Activated CD8-positive, alpha-beta memory T cell treated with anti-CD3 and anti-CD28 coated beads for 48 hours (primary cell): ENCODE data around the gene TTLL8.

Experiments used
- DNase-seq, 3 experiments: peaks; one replicate each; pipeline ENCODE4 v3.0.0-alpha.2; 2020; ENCODE audit warnings: low read depth in 2 of 3, low spot score in 2 of 3

Gene TTLL8

DNA sequence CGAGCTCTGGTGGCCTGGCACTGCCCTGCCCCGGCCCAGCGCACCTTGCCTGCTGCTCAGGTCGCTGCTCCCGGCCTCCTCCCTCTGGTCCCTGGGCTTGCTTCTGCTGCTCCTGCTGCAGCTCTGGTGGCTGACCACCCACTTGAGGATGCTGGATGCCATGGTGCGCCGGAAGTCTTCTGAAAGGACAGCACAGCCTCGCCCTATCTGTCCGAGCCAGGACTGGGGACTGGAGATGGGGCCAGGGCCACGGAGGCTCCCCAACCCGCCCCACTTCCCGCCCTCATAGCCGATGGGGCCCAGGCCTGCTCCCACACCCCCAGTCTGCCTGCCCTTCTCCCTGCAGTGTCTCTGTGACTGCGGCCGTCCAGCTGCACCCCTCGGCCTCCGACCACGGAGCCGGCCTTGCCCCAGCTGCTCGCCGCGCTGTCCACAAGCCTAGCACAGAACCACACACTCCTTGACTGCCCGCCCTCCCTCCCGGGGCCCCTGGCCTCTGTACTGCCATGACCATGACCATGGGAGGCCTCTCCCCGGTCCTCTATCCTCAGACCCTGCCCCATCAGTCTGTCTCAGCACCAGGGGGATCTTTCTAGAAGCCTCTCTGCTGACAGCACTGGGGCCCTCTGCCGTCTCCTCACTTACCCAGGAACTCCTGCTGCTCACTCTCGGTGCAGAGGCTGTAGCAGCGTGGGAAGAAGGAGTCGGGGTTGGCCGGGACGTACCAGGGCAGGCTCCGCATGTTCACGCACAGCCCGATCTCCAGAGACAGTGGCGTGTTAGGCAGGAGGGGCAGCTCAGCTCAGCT, 12.7 kb downstream of the TTLL8 start:
- no peak for DNase-seq

- no peak for DNase-seq
Observed at GRCh38 chr22:50044485-50045118, 13.5 kb downstream of the TTLL8 start.

DNA sequence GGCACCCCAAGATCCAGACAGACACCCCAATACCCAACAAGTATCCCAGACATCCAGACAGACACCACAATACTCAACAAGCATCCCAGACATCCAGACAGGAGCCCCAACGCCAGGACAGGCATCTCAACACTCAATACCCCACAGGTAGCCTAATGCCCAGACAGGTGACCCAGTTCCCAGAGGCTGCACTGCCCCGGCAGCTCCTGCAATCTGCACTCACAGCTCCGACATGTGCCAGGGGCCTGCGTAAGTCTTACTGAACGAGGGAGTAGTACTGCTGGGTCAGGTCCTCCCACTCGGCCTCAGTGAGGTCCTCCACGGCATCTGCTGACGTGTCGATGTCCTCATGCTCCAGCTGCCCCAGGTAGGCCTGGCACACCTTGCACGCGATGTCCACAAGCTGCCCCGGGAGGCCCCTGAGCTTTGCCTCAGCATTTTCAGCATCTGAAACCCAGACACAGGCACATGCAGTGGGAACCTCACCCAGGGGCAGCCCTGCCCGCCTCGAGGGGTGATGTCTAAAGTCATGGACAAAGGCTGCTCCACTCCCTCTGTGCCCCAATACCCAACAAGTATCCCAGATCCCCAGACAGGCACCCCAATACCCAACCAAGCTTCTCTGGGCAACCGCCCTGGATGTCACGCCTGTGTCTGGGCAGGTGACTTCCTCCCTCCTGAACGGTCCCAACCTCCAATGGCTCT, 16.6 kb downstream of the TTLL8 start:
- DNase-seq, result no peak

DNA sequence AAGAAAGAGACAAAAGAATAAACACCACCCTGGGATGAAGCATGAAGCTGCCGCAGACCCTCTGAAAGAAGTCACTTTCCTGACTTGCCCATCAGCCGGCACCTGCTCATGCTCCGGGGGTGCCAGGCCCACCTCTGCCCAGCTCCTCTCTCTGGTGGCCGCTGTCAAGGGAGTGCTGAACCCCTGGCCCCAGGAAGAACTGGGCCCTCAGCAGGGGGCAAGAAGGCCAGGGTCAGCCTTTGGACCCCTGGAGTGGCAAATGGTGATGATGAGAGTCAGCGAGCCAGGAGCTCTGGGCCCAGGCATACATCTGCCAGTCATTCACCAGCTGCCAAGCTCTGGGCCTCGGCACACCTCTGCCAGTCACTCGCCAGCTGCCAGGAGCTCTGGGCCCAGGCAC, 17.4 kb downstream of the TTLL8 start:
- DNase-seq, result no peak

- no peak for DNase-seq
Observed at GRCh38 chr22:50039669-50040443, 18.2 kb downstream of the TTLL8 start.

- no peak for DNase-seq
Observed at GRCh38 chr22:50035976-50036724, 21.9 kb downstream of the TTLL8 start.

DNA sequence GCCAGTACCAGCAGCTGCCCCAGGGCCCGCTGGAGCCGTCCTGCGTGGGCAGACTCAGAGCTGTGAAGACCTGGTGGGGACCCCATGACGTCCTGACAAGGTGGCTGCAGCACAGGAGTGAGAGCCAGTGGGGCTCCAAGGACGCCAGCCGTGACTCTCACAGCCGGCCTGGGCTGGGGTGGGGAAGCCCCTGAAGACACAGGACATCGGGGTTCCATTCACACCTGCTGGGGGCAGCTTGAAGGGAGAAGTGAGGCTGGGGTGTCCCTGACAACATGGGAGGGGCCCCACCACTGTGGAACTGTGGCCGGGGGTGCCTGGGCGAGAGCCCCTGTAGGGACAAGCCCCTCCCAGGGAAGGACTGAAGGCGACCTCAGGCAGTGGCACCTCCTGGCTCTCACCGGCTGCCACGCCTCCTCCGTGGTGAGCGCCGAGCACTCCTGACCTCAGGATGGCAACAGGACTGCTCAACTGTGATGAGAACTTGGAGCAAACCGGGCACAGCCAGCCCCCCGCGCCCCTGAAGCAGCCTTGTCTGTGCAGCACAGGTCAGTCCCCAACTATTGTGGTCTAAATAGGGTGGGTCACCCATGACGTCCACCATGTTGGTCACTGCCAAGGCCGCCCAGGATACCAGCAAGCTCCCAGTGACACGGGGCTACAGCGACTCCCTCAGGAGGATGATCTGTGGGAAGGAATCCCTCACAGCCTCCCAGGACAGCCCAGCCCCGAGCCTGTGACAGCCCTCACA, 22.8 kb downstream of the TTLL8 start:
- no peak for DNase-seq

DNA sequence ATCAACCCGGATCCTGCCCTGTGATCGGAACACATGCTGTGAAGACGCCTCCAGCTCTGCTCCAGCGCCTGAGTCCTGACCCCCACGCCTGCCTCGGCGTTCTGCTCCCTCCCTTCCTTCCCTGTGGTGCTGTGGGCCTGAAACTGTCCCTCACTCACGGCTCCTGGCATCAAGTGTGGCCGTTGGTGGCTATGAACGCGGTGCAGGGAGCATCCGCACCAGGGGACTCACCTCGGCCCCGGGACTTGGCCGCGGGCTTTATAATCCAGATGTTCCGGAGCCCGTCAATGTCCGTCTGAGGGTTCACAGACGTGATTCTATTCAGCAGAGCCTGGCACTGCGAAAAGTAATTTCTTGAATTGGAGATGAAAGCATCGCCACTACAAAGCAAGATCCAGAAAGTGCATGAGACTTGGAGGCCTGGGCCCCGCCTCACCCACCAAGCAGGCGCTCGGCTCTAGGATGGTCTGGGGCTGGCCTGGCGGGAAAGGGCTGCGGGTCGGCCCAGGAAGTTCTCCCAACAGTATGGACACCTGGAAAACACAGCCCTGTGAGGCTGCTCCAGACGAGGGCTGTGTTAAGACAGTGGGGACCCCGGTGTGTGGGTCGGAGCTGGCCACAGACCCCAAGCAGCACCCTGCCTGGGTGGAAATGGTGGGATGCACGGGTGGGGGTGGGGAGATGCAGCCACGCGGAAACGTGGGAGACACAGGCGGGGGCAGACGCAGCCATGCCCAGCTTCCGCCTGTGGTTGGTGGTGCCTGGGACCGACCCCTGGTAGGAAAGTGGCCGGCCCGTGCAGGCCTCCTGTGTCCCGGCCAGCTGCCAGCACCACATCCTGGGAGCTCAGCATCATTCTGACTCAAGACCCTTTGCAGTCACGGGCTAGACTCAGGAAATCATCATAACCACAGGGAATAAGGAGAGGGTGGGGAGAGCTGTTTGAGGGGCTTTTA, 23.7 kb downstream of the TTLL8 start:
- DNase-seq, result no peak

GRCh38 chr22:50032941-50033601, 25.0 kb downstream of the TTLL8 start:
- DNase-seq, result no peak

GRCh38 chr22:50032109-50032871, 25.8 kb downstream of the TTLL8 start:
- no peak for DNase-seq

GRCh38 chr22:50031189-50032091, 26.7 kb downstream of the TTLL8 start:
- no peak for DNase-seq

DNA sequence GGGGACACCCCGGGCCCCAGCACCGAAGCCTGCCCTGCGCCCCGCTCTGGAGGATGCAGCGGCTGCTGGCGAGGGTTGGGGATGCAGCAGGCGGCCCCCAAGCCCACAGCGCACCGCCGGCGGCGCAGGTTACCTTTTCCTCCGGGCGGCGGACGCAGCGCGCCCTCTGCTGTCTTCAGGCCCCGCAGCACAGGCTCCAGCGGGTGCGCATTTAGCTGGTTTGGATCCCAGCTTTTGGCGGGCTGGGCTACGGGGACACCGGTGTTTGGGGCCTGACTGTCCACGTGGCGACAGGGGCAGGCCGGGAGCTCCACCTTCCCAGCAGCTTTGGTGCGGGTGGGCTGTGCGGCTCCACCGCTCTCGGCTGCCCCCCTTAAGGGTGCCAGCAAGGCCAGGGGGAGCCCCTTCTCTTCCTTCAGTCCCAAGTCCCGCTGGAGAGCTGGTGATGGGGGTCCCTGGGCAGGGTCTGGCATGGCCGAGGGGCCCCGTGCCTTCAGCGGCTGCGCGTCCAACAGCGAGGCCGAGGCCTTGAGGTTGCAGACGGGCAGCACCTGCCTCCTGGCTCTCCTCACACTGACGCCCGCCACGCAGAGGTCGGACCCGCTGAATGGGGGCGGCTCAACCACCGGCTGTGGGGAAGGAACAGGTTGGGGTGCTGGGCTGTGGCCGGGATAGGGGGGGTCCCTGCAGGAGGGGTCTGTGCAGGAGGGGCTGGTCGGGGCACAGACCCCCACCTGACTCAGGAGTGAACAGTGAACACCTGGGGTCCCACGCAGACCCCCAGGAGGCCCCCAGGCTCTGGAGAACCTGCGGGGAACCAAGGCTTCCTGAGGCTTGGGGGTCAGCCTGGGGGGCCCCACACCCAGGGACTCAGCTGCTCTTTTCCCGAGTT, 27.6 kb downstream of the TTLL8 start:
- peak in 2 of 3 experiments; percentile 67 to 74 for DNase-seq

DNA sequence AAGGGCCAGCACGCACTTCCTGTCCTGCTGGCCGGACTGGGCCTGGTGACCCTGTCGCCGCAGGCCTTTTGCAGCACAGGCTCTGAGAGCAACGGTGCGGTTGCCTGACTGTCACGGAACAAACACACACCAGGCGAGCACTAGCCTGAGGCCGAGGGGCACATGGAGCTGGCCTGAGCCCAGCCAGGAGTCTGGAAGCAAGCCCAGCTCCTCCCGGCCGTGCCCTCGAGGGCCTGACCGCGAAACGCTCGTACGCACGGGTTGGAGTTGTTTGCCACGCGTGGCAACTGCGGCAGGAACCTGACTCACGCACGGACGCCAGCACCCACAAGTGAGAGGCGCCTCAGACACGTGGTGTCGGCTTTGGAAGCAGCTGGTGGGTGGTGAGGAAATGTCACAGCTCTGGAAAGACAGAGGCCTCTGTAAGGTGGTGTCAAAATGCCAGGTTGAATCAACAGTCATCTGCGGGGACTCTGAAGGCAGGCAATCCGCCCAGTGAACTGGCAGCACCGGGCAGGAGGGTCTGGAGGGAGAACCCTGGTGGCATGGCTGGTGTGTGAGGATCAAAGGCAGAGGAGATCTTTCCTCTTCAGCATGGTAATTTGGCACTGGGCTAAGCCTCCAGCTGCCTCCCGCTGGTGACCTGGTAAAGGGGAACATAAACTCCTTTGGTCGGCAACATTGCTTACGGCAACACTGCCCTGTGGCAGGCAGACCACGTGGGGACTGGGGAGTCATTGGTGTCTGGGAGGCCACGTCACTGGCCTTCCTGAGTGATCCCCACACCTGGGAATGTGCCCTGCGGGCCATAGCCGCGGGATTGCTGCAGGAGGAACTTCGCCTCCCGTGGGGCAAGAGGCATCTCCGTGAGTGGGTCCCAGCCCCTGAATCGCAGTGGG, 30.2 kb downstream of the TTLL8 start:
- DNase-seq, result no peak

GRCh38 chr22:50025993-50026392, 32.1 kb downstream of the TTLL8 start:
- DNase-seq, result no peak
